Measurements from ENCODE around the gene SLC4A4.

SLC4A4 gene

GRCh38 chr4:71520308-71520707 lies 181.5 kb downstream of the SLC4A4 start:
- no peaks in the 10 kb centered on the region for H3K9me2 ChIP-seq (ENCODE audit: low read depth, low read length)
- H4K20me1 ChIP-seq (ENCODE audit: insufficient read depth, low read length): no peaks in the 10 kb centered on the region
- no peaks in the 10 kb centered on the region for H3F3A ChIP-seq (ENCODE audit: insufficient read depth, low read length)
- no peak overlapping the region for H3K9ac ChIP-seq (ENCODE audit: low read length)
- H3K27me3 ChIP-seq (ENCODE audit: insufficient read depth, low read length): no peaks in the 10 kb centered on the region; the same call in 1 of the 2 replicates
- H3K4me2 ChIP-seq (ENCODE audit: low read length): no peak overlapping the region
- H3K36me3 ChIP-seq (ENCODE audit: insufficient read depth, low read length): no peaks in the 10 kb centered on the region
- no peaks in the 10 kb centered on the region for H3K79me2 ChIP-seq (ENCODE audit: insufficient read depth, low read length)
- TF ChIP-seq EZH2 (IDR thresholded peaks at IDR 0.05; ENCODE audit: borderline replicate concordance, low read length) (no peak), CTCF (IDR thresholded peaks at IDR 0.05; ENCODE audit: low read length) (no peak)
- H2AFZ ChIP-seq (ENCODE audit: low read length): no peak overlapping the region
- no peak overlapping the region for H3K4me3 ChIP-seq (ENCODE audit: low read depth, low read length, poor library complexity, severe bottlenecking)
- no peak overlapping the region for H3K27ac ChIP-seq (ENCODE audit: low read depth, low read length, poor library complexity, severe bottlenecking)
- H3K9me3 ChIP-seq (ENCODE audit: low read length): no peaks in the 10 kb centered on the region
- no peaks in the 10 kb centered on the region for H3K4me1 ChIP-seq (ENCODE audit: insufficient read depth, low read length, severe bottlenecking)

GRCh38 chr4:71520850-71521249 lies 182.0 kb downstream of the SLC4A4 start:
- no peak for TF ChIP-seq CTCF (IDR thresholded peaks at IDR 0.05; ENCODE audit: low read length)
- no peak for TF ChIP-seq EZH2 (IDR thresholded peaks at IDR 0.05; ENCODE audit: borderline replicate concordance, low read length)
- no peaks in the 10 kb centered on the region for H3K36me3 ChIP-seq (ENCODE audit: insufficient read depth, low read length)
- no peaks in the 10 kb centered on the region for H3F3A ChIP-seq (ENCODE audit: insufficient read depth, low read length)
- H2AFZ ChIP-seq (ENCODE audit: low read length): no peak overlapping the region
- H3K9me2 ChIP-seq (ENCODE audit: low read depth, low read length): no peaks in the 10 kb centered on the region
- no peak overlapping the region for H3K4me2 ChIP-seq (ENCODE audit: low read length)
- H3K4me1 ChIP-seq (ENCODE audit: insufficient read depth, low read length, severe bottlenecking): no peaks in the 10 kb centered on the region
- no peaks in the 10 kb centered on the region; the same call in 1 of the 2 replicates for H3K27me3 ChIP-seq (ENCODE audit: insufficient read depth, low read length)
- H4K20me1 ChIP-seq (ENCODE audit: insufficient read depth, low read length): no peaks in the 10 kb centered on the region
- H3K9me3 ChIP-seq (ENCODE audit: low read length): no peaks in the 10 kb centered on the region
- H3K79me2 ChIP-seq (ENCODE audit: insufficient read depth, low read length): no peaks in the 10 kb centered on the region
- H3K27ac ChIP-seq (ENCODE audit: low read depth, low read length, poor library complexity, severe bottlenecking): no peak overlapping the region
- H3K4me3 ChIP-seq (ENCODE audit: low read depth, low read length, poor library complexity, severe bottlenecking): no peak overlapping the region
- no peak overlapping the region for H3K9ac ChIP-seq (ENCODE audit: low read length)

- Histone ChIP-seq H3K9me3 (ENCODE audit: low read length) (no peaks in the 10 kb centered on the region), H3K9ac (ENCODE audit: low read length) (no peak overlapping the region), H3K4me2 (ENCODE audit: low read length) (no peak overlapping the region), H3K36me3 (ENCODE audit: insufficient read depth, low read length) (no peaks in the 10 kb centered on the region), H3K9me2 (ENCODE audit: low read depth, low read length) (no peaks in the 10 kb centered on the region), H3K4me3 (ENCODE audit: low read depth, low read length, poor library complexity, severe bottlenecking) (no peak overlapping the region), H2AFZ (ENCODE audit: low read length) (no peak overlapping the region), H4K20me1 (ENCODE audit: insufficient read depth, low read length) (no peaks in the 10 kb centered on the region), H3K4me1 (ENCODE audit: insufficient read depth, low read length, severe bottlenecking) (no peaks in the 10 kb centered on the region), H3K79me2 (ENCODE audit: insufficient read depth, low read length) (no peaks in the 10 kb centered on the region), H3K27ac (ENCODE audit: low read depth, low read length, poor library complexity, severe bottlenecking) (no peak overlapping the region), H3K27me3 (ENCODE audit: insufficient read depth, low read length) (no peaks in the 10 kb centered on the region; the same call in 1 of the 2 replicates), H3F3A (ENCODE audit: insufficient read depth, low read length) (no peaks in the 10 kb centered on the region)
- TF ChIP-seq CTCF (IDR thresholded peaks at IDR 0.05; ENCODE audit: low read length) (no peak), EZH2 (IDR thresholded peaks at IDR 0.05; ENCODE audit: borderline replicate concordance, low read length) (no peak)
Measured at GRCh38 chr4:71524756-71525155, 185.9 kb downstream of the SLC4A4 start.
